Measurements from ENCODE around the gene PIEZO2.

DNA sequence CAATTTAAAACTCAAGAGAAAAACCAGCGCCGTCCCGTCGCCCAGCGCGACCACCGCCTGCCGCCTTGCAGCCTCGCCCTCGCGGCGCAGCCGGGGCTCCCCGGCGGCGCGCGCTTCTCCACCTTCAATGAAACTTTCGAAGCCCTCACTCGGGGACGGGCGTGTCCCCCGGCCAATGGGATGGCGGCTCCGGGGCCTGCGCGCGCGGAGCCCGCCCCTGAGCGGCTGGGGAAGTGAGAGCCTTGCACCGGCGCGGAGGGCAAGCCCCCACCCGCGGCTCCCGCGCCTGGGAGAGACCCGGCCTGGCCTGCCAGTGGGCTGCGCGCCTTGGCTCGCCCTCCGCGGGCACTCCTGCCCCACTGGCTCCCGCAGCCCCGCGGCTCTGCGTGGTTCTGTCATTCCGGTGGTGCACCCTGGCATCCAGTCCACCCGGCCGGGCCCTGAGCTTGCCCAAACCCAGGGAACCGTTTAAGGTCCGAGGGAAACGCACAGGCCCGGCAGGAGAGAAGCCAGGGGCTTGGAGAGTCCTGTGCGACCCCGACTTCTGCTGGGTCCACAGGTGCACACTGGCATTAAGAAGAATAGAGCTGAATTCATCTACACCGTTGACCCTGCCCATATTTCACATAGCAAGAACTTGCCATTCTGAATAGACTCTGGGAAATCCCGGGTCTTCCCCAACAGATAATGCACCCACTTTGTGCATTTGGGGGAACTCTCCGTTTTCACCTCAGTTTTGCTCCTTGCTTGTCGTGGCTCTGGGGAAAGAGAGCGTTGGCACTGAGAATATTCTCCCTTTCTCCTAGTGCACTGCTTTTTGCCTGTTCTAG, at the start of gene PIEZO2:
- TF ChIP-seq, protein P1, sequence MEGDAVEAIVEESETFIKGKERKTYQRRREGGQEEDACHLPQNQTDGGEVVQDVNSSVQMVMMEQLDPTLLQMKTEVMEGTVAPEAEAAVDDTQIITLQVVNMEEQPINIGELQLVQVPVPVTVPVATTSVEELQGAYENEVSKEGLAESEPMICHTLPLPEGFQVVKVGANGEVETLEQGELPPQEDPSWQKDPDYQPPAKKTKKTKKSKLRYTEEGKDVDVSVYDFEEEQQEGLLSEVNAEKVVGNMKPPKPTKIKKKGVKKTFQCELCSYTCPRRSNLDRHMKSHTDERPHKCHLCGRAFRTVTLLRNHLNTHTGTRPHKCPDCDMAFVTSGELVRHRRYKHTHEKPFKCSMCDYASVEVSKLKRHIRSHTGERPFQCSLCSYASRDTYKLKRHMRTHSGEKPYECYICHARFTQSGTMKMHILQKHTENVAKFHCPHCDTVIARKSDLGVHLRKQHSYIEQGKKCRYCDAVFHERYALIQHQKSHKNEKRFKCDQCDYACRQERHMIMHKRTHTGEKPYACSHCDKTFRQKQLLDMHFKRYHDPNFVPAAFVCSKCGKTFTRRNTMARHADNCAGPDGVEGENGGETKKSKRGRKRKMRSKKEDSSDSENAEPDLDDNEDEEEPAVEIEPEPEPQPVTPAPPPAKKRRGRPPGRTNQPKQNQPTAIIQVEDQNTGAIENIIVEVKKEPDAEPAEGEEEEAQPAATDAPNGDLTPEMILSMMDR (IDR thresholded peaks at IDR 0.05) = no peak
- TF ChIP-seq POLR2A (IDR thresholded peaks at IDR 0.05) = no peak
- no peak for TF ChIP-seq EP300 (IDR thresholded peaks at IDR 0.05)

All from ovary (tissue), 3 donors.